CD4-positive, alpha-beta T cell treated with Interleukin-15 for 4 hours (primary cell): ENCODE measurements around the gene MAP7D1.

Experiments
- DNase-seq: peaks from one replicate; pipeline ENCODE4 v3.0.0-alpha.2; 2020; ENCODE audit warnings: low spot score

The MAP7D1 gene

GRCh38 chr1:36126797-36127500, 29.0 kb upstream of the MAP7D1 start:
- no peak for DNase-seq

GRCh38 chr1:36128126-36128904, 27.6 kb upstream of the MAP7D1 start:
- no peak for DNase-seq

GRCh38 chr1:36128905-36129206, 27.1 kb upstream of the MAP7D1 start:
- DNase-seq = no peak

GRCh38 chr1:36132029-36132428, 23.9 kb upstream of the MAP7D1 start:
- no peak for DNase-seq

GRCh38 chr1:36133484-36133883, 22.5 kb upstream of the MAP7D1 start:
- DNase-seq = no peak

GRCh38 chr1:36134031-36134430, 21.9 kb upstream of the MAP7D1 start:
- DNase-seq = no peak

GRCh38 chr1:36134505-36135329, 21.2 kb upstream of the MAP7D1 start:
- no peak for DNase-seq

- no peak for DNase-seq
Measured at GRCh38 chr1:36135330-36135667, 20.7 kb upstream of the MAP7D1 start.

- DNase-seq = no peak
Measured at GRCh38 chr1:36135796-36136195, 20.2 kb upstream of the MAP7D1 start.

- no peak for DNase-seq
Measured at GRCh38 chr1:36136535-36136934, 19.4 kb upstream of the MAP7D1 start.

- no peak for DNase-seq
Measured at GRCh38 chr1:36137226-36137625, 18.7 kb upstream of the MAP7D1 start.

GRCh38 chr1:36137776-36138175, 18.2 kb upstream of the MAP7D1 start:
- no peak for DNase-seq

- DNase-seq = no peak
Measured at GRCh38 chr1:36139521-36139920, 16.4 kb upstream of the MAP7D1 start.

- DNase-seq = no peak
Measured at GRCh38 chr1:36142121-36142520, 13.8 kb upstream of the MAP7D1 start.

- no peak for DNase-seq
Measured at GRCh38 chr1:36143424-36143823, 12.5 kb upstream of the MAP7D1 start.

GRCh38 chr1:36144413-36144812, 11.5 kb upstream of the MAP7D1 start:
- no peak for DNase-seq

- no peak for DNase-seq
Measured at GRCh38 chr1:36148821-36149236, 7.1 kb upstream of the MAP7D1 start.

- DNase-seq = peak; percentile 99
Measured at GRCh38 chr1:36149237-36149972, 6.6 kb upstream of the MAP7D1 start, which contains the start of gene TRAPPC3. Gene TRAPPC3 (minus strand): TSS chr1:36149486. CDS start chr1:36149378, 108 bp downstream.

- no peak for DNase-seq
Measured at GRCh38 chr1:36149973-36150295, 6.0 kb upstream of the MAP7D1 start.

- peak; percentile 83 for DNase-seq
Measured at GRCh38 chr1:36150296-36151133, 5.4 kb upstream of the MAP7D1 start.

GRCh38 chr1:36151134-36151844, 4.7 kb upstream of the MAP7D1 start:
- DNase-seq = no peak
